ENCODE data around the gene NFATC4. TPM values are rescaled to one million over a fixed set of nuclear protein-coding genes. Genes with fewer than 3 reads are reported as not detected.
"Not testable (repeated sequence)": the region's sequence is repeated elsewhere in the genome, so short reads cannot be mapped to it uniquely, and the experiment has no call there.

The NFATC4 gene
- polyA plus RNA-seq, 1 experiment: 151 TPM

DNA sequence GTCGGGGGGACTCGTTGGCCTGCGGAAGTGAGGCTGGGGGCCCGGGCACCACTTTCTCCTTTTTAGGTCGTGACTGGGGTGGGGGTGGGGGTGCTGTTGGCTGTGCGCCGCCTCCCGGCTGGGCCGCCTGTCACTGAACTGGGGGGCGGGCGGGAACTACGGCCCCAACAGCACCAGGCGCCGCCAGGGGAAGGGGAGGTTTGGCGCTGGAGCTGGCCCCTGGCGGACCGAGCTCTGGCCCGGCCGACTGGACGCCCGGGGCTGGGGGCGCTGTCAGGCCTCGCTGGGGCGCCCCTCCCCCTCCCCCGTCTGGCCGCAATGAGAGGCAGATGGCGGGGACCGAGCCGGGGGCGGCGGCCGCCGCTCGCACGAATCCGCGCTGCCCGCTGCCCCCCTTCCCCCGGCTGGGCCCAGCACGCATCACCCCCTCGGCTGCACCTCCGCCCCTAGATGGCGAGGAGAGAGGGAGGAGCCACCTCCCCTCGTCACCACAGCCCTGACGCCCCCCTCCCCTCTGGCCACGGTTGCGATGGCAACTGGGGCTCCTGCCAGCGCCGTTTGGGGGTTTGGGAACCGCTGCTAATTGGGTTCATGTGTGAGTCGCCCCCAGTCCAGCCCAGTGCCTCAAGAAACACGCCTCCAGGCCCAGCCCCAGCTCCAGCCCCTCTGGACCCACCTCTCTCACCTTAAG lies 723 bp downstream of the NFATC4 start:
- TF ChIP-seq, protein P1, sequence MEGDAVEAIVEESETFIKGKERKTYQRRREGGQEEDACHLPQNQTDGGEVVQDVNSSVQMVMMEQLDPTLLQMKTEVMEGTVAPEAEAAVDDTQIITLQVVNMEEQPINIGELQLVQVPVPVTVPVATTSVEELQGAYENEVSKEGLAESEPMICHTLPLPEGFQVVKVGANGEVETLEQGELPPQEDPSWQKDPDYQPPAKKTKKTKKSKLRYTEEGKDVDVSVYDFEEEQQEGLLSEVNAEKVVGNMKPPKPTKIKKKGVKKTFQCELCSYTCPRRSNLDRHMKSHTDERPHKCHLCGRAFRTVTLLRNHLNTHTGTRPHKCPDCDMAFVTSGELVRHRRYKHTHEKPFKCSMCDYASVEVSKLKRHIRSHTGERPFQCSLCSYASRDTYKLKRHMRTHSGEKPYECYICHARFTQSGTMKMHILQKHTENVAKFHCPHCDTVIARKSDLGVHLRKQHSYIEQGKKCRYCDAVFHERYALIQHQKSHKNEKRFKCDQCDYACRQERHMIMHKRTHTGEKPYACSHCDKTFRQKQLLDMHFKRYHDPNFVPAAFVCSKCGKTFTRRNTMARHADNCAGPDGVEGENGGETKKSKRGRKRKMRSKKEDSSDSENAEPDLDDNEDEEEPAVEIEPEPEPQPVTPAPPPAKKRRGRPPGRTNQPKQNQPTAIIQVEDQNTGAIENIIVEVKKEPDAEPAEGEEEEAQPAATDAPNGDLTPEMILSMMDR (IDR thresholded peaks at IDR 0.05; ENCODE audit: insufficient read depth, low read depth, low read length): 0 out of 2 replicates have a peak, but pooled peaks have one; percentile 1
- peak overlapping the region; percentile 98 for H3K4me3 ChIP-seq (ENCODE audit: low read depth, low read length)
- H3K36me3 ChIP-seq (ENCODE audit: control insufficient read depth, insufficient read depth, low read length): peaks cover 30% of the 10 kb centered on the region
- peak; percentile 51 for DNase-seq (ENCODE audit: low read depth)
- ChIA-PET CTCF (interaction anchor here (1.4 to 8.4 kb wide), 3 partner anchors 18 to 62 kb away, joined by 3 to 59 read pairs (median 51); partner anchors contain the start of genes ADCY4, CBLN3 and KHNYN), POLR2A (no interaction called here)
- H3K27me3 ChIP-seq (ENCODE audit: control insufficient read depth, insufficient read depth, low read length): no peaks in the 10 kb centered on the region

DNA sequence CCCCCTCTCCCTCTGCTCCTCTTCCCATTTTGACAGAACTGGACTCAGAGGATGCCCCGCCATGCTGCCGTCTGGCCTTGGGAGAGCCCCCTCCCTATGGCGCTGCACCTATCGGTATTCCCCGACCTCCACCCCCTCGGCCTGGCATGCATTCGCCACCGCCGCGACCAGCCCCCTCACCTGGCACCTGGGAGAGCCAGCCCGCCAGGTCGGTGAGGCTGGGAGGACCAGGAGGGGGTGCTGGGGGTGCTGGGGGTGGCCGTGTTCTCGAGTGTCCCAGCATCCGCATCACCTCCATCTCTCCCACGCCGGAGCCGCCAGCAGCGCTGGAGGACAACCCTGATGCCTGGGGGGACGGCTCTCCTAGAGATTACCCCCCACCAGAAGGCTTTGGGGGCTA lies 1.5 kb downstream of the NFATC4 start:
- H3K36me3 ChIP-seq (ENCODE audit: control insufficient read depth, insufficient read depth, low read length): peaks cover 33% of the 10 kb centered on the region
- no peak for DNase-seq (ENCODE audit: low read depth)
- no peaks in the 10 kb centered on the region for H3K27me3 ChIP-seq (ENCODE audit: control insufficient read depth, insufficient read depth, low read length)
- TF ChIP-seq, protein P1 (IDR thresholded peaks at IDR 0.05; ENCODE audit: insufficient read depth, low read depth, low read length): no peak
- H3K4me3 ChIP-seq (ENCODE audit: low read depth, low read length): peak overlapping the region; percentile 98
- CTCF ChIA-PET: interaction anchor here (0.8 to 8.4 kb wide), 5 partner anchors 9 to 62 kb away, joined by 3 to 59 read pairs (median 5); partner anchors contain the start of genes ADCY4, CBLN3, CIDEB and KHNYN
- POLR2A ChIA-PET: no interaction called here

GRCh38 chr14:24369907-24370687 lies 2.1 kb downstream of the NFATC4 start:
- TF ChIP-seq, protein P1 (IDR thresholded peaks at IDR 0.05; ENCODE audit: insufficient read depth, low read depth, low read length): no peak
- no peak for DNase-seq (ENCODE audit: low read depth)
- peaks cover 36% of the 10 kb centered on the region for H3K36me3 ChIP-seq (ENCODE audit: control insufficient read depth, insufficient read depth, low read length)
- CTCF ChIA-PET: interaction anchor here (0.7 to 8.4 kb wide), 9 partner anchors 8 to 66 kb away, joined by 3 to 59 read pairs (median 4); partner anchors contain the start of genes ADCY4, CBLN3, CIDEB and KHNYN
- no peaks in the 10 kb centered on the region for H3K27me3 ChIP-seq (ENCODE audit: control insufficient read depth, insufficient read depth, low read length)
- POLR2A ChIA-PET: no interaction called here
- peak overlapping the region; percentile 98 for H3K4me3 ChIP-seq (ENCODE audit: low read depth, low read length)

GRCh38 chr14:24370748-24371147 lies 2.8 kb downstream of the NFATC4 start:
- DNase-seq (ENCODE audit: low read depth): no peak
- TF ChIP-seq, protein P1 (IDR thresholded peaks at IDR 0.05; ENCODE audit: insufficient read depth, low read depth, low read length): no peak
- POLR2A ChIA-PET: interaction anchor here (0.6 kb wide), 1 partner anchor 25 kb away, joined by 7 read pairs; no protein-coding TSS in a partner anchor
- H3K27me3 ChIP-seq (ENCODE audit: control insufficient read depth, insufficient read depth, low read length): no peaks in the 10 kb centered on the region
- CTCF ChIA-PET: interaction anchor here (0.9 to 8.4 kb wide), 10 partner anchors 8 to 66 kb away, joined by 3 to 59 read pairs (median 4); partner anchors contain the start of genes ADCY4, CBLN3, CIDEB and KHNYN
- H3K36me3 ChIP-seq (ENCODE audit: control insufficient read depth, insufficient read depth, low read length): peaks cover 42% of the 10 kb centered on the region
- 0 out of 2 replicates have a peak overlapping the region, but pooled peaks have one; percentile 98 for H3K4me3 ChIP-seq (ENCODE audit: low read depth, low read length)

DNA sequence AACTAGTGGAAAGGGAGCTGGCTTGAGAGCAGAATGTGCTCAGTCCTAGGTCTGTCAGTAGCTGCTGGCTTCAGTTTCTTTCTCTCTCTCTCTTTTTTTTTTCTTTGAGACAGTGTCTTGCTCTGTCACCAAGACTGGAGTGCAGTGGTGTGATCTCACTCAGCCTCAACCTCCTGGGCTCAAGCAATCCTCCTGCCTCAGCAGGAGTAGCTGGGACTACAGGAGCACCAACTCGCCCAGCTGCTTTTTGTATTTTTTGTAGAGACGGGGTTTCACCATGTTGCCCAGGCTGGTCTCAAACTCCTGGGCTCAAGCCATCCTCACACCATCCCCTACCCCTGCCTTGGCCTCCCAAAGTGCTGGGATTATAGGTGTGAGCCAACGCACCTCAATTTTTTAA lies 3.6 kb downstream of the NFATC4 start:
- H3K27me3 ChIP-seq (ENCODE audit: control insufficient read depth, insufficient read depth, low read length); H3K4me3 ChIP-seq (ENCODE audit: low read depth, low read length); POLR2A ChIA-PET; DNase-seq (ENCODE audit: low read depth): not testable (repeated sequence)
- H3K36me3 ChIP-seq (ENCODE audit: control insufficient read depth, insufficient read depth, low read length): peaks cover 49% of the 10 kb centered on the region
- CTCF ChIA-PET: interaction anchor here (1.1 to 8.4 kb wide), 6 partner anchors 8 to 65 kb away, joined by 3 to 59 read pairs (median 8); partner anchors contain the start of genes ADCY4, CBLN3 and KHNYN

Measured in BJ (cell line).